B cell (primary cell): ENCODE measurements around the gene UCP2. TPM values are rescaled to one million over a fixed set of nuclear protein-coding genes. Genes with fewer than 3 reads are reported as not detected.
A peak's percentile ranks its signal among the peaks of the same experiment; 100 is the strongest.

Source experiments
- ATAC-seq: fragments of 200-7000 bp; cut with Tn5 transposase; one replicate; pipeline ENCODE4 v1.10.0; 2021; ENCODE audit warnings: low read depth, mild to moderate bottlenecking, moderate number of reproducible peaks, moderate library complexity
- CTCF ChIA-PET: fragments of 350-600 bp; sonication (Branson Sonifier 250); formaldehyde crosslinking; loops from one replicate; lab custom pipeline; 2021; ENCODE audit warnings: antibody characterized with exemption, inconsistent platforms; lab: Charles Lee
- POLR2A ChIA-PET: fragments of 350-600 bp; sonication (Branson Sonifier 250); formaldehyde crosslinking; loops from one replicate; lab custom pipeline; 2021; ENCODE audit warnings: antibody characterized with exemption; lab: Charles Lee
- DNase-seq: peaks from one replicate; pipeline ENCODE4 v3.0.0; 2013
- H2AFZ ChIP-seq: 2 replicates; pipeline ENCODE4 v1.6.1; 2012; ENCODE audit warnings: mild to moderate bottlenecking, low read depth, low read length; ENCODE audit not compliant: insufficient read depth, poor library complexity, severe bottlenecking
- H3K27ac ChIP-seq, 2 donors: 1 replicate in 1 of 2; 2 replicates in 1 of 2; pipeline ENCODE4 v1.5.1; 2012 to 2013; ENCODE audit warnings: low read length in 2 of 2, mild to moderate bottlenecking in 2 of 2, moderate library complexity in 1 of 2
- H3K27me3 ChIP-seq, 4 experiments: fragments of 200-600 bp in 1 of 4; sonication (generic) in 1 of 4; replicated peaks in 1 of 4; 1 replicate in 2 of 4; 2 replicates in 2 of 4; pipeline versions ENCODE4 v1.6.1 to v1.7.0; 2013 to 2016; ENCODE audit warnings: low read length in 3 of 4, mild to moderate bottlenecking in 2 of 4, mixed read lengths in 1 of 4, moderate library complexity in 1 of 4; ENCODE audit not compliant: insufficient read depth in 4 of 4, control insufficient read depth in 3 of 4; ENCODE audit errors: control extremely low read depth in 1 of 4
- H3K36me3 ChIP-seq, 2 experiments: replicated peaks in 1 of 2; 1 replicate in 1 of 2; 2 replicates in 1 of 2; pipeline versions ENCODE4 v1.6.1 to v1.7.1; 2013; ENCODE audit warnings: low read length in 1 of 2; ENCODE audit not compliant: insufficient read depth in 2 of 2, control insufficient read depth in 1 of 2; ENCODE audit errors: control extremely low read depth in 1 of 2, extremely low read depth in 1 of 2
- H3K4me1 ChIP-seq, 2 donors: fragments of 200-600 bp in 1 of 2; sonication (generic) in 1 of 2; 1 replicate in 1 of 2; 2 replicates in 1 of 2; pipeline versions ENCODE4 v1.5.1 to v1.6.1; 2013 to 2017; ENCODE audit warnings: low read length in 2 of 2; ENCODE audit not compliant: control insufficient read depth in 2 of 2, insufficient read depth in 2 of 2
- H3K4me2 ChIP-seq: replicated peaks from 2 replicates; pipeline ENCODE3; 2012; ENCODE audit warnings: mild to moderate bottlenecking, low read depth, low read length; ENCODE audit not compliant: poor library complexity, severe bottlenecking
- H3K4me3 ChIP-seq, 5 experiments: fragments of 200-600 bp in 1 of 5; sonication (generic) in 1 of 5; 1 replicate in 3 of 5; 2 replicates in 2 of 5; pipeline versions ENCODE4 v1.5.1 to v1.7.0; 2011 to 2016; ENCODE audit warnings: low read length in 4 of 5, mild to moderate bottlenecking in 4 of 5, low read depth in 2 of 5, control low read depth in 1 of 5, moderate library complexity in 1 of 5; ENCODE audit not compliant: insufficient read depth in 1 of 5; ENCODE audit errors: control extremely low read depth in 1 of 5, extremely low read depth in 1 of 5
- H3K79me2 ChIP-seq: fragments of 200-600 bp; sonication (generic); one replicate; pipeline ENCODE4 v1.6.0; 2016; ENCODE audit warnings: low read length; ENCODE audit not compliant: control insufficient read depth, insufficient read depth
- H3K9ac ChIP-seq: fragments of 200-600 bp; sonication (generic); 2 replicates; pipeline ENCODE4 v1.6.1; 2017; ENCODE audit warnings: mild to moderate bottlenecking, low read length, moderate library complexity
- H3K9me3 ChIP-seq, 3 donors: one replicate each; pipeline versions ENCODE4 v1.6.1 to v1.7.1; 2013; ENCODE audit warnings: low read length in 2 of 3; ENCODE audit not compliant: control insufficient read depth in 2 of 3, insufficient read depth in 1 of 3; ENCODE audit errors: control extremely low read depth in 1 of 3
- H4K20me1 ChIP-seq: 2 replicates; pipeline ENCODE4 v1.6.0; 2012; ENCODE audit warnings: mild to moderate bottlenecking, low read length; ENCODE audit not compliant: insufficient read depth, control insufficient read depth, poor library complexity, severe bottlenecking
- H3K27ac Mint-ChIP-seq: one replicate; pipeline ENCODE4 v1.8.0; 2021; ENCODE audit warnings: mixed read lengths
- H3K27me3 Mint-ChIP-seq: one replicate; pipeline ENCODE4 v1.8.0; 2021; ENCODE audit warnings: mixed read lengths
- H3K4me1 Mint-ChIP-seq: one replicate; pipeline ENCODE4 v1.8.0; 2021; ENCODE audit warnings: mixed read lengths
- H3K4me3 Mint-ChIP-seq: one replicate; pipeline ENCODE4 v1.8.0; 2021; ENCODE audit warnings: mixed read lengths
- H3K9me3 Mint-ChIP-seq: one replicate; pipeline ENCODE4 v1.8.0; 2022; ENCODE audit warnings: mixed read lengths; ENCODE audit not compliant: insufficient read depth
- EZH2 ChIP-seq: IDR thresholded peaks from 2 replicates; pipeline ENCODE4 v1.6.1; 2012; ENCODE audit warnings: borderline replicate concordance, low read depth, mild to moderate bottlenecking, moderate library complexity, low read length; ENCODE audit not compliant: insufficient read depth, poor library complexity, severe bottlenecking
- WGBS: methylation state at CpG from one replicate; pipeline ENCODE4 v1.1.5; 2013; ENCODE audit warnings: missing lambda C conversion rate; ENCODE audit not compliant: insufficient coverage; 5-methylcytosine and 5-hydroxymethylcytosine counted together
- intact Hi-C: fragments of 100-400 bp; cut with micrococcal nuclease; formaldehyde crosslinking; loops from one replicate; pipeline ENCODE4 v1.10.0; 2022
- polyA plus RNA-seq: library from polyadenylated mRNA; depleted of rRNA; stranded (reverse); fragments of >200 nt; gene quantifications from 2 replicates; pipeline ENCODE4 v1.2.3, GENCODE V29; 2012
- total RNA-seq, 2 donors: library from RNA; stranded (reverse); fragments of 120-200 nt in 1 of 2; gene quantifications; 1 replicate in 1 of 2; 2 replicates in 1 of 2; pipeline versions ENCODE4 v1.2.3 to v1.2.4, GENCODE V29; 2013 to 2022
- TF ChIP-seq, protein P1 (sequence below): fragments of 200-600 bp; IDR thresholded peaks from one replicate; pipeline ENCODE4 v1.8.0; 2022; ENCODE audit warnings: antibody characterized with exemption, mild to moderate bottlenecking

The UCP2 gene
- total and polyA plus RNA-seq, 2 donors (not counting 1 experiment from before 2014, with no cell fraction given), result 613 to 697 TPM

GRCh38 chr11:73978576-73979086, 4.0 kb downstream of the UCP2 start:
- H3K9me3 Mint-ChIP-seq, result no peaks in the 10 kb centered on the region
- H3K79me2 ChIP-seq, result peaks cover 58% of the 10 kb centered on the region

GRCh38 chr11:73977856-73978519, 4.7 kb downstream of the UCP2 start:
- H3K36me3 ChIP-seq, result peaks cover 26 to 76% of the 10 kb centered on the region in 2 experiments
- Mint-ChIP-seq H3K27me3 (no peaks in the 10 kb centered on the region), H3K4me3 (peak overlapping the region; percentile 99), H3K27ac (peak overlapping the region; percentile 96), H3K4me1 (peaks cover 85% of the 10 kb centered on the region), H3K9me3 (no peaks in the 10 kb centered on the region)
- intact Hi-C loops, result no loop called here
- H3K4me1 ChIP-seq, result peaks cover 77 to 83% of the 10 kb centered on the region in 2 donors
- POLR2A ChIA-PET, result interaction anchor here (1.0 to 8.8 kb wide), 2 partner anchors 7 to 24 kb away, joined by 3 to 155 read pairs; no protein-coding TSS in a partner anchor
- H3K27ac ChIP-seq, result peak overlapping the region; percentile 94 to 99
- TF ChIP-seq, protein P1, sequence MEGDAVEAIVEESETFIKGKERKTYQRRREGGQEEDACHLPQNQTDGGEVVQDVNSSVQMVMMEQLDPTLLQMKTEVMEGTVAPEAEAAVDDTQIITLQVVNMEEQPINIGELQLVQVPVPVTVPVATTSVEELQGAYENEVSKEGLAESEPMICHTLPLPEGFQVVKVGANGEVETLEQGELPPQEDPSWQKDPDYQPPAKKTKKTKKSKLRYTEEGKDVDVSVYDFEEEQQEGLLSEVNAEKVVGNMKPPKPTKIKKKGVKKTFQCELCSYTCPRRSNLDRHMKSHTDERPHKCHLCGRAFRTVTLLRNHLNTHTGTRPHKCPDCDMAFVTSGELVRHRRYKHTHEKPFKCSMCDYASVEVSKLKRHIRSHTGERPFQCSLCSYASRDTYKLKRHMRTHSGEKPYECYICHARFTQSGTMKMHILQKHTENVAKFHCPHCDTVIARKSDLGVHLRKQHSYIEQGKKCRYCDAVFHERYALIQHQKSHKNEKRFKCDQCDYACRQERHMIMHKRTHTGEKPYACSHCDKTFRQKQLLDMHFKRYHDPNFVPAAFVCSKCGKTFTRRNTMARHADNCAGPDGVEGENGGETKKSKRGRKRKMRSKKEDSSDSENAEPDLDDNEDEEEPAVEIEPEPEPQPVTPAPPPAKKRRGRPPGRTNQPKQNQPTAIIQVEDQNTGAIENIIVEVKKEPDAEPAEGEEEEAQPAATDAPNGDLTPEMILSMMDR, result no peak
- TF ChIP-seq EZH2, result no peak
- peaks cover 58% of the 10 kb centered on the region for H3K79me2 ChIP-seq
- H3K9ac ChIP-seq, result peak overlapping the region; percentile 97
- H3K9me3 ChIP-seq, result no peaks in the 10 kb centered on the region
- DNase-seq (no peak), ATAC-seq (no peak)
- H2AFZ ChIP-seq, result no peak overlapping the region
- peaks cover 72% of the 10 kb centered on the region for H4K20me1 ChIP-seq
- no peaks in the 10 kb centered on the region for H3K27me3 ChIP-seq
- peak overlapping the region in 3 of 5 experiments; percentile 5 to 97 (median 13) for H3K4me3 ChIP-seq
- CTCF ChIA-PET, result interaction anchor here (0.7 to 7.4 kb wide), 4 partner anchors 10 to 16 kb away, joined by 3 to 97 read pairs (median 4); no protein-coding TSS in a partner anchor
- peak overlapping the region; percentile 96 for H3K4me2 ChIP-seq
- WGBS, result 97% methylated on average over 17 of the region's 18 CpGs

More at GRCh38 chr11:73978576-73979086, 4.0 kb downstream of the UCP2 start:
- H3K27ac ChIP-seq, result peak overlapping the region; percentile 94 to 99
- Mint-ChIP-seq H3K27ac (peak overlapping the region; percentile 96), H3K4me3 (peak overlapping the region; percentile 99), H3K27me3 (no peaks in the 10 kb centered on the region), H3K4me1 (peaks cover 83% of the 10 kb centered on the region)
- ChIA-PET POLR2A (interaction anchor here (1.0 to 8.8 kb wide), 4 partner anchors 8 to 192 kb away, joined by 3 to 155 read pairs (median 40); partner anchors contain the start of genes C2CD3 and PPME1), CTCF (interaction anchor here (0.7 to 7.4 kb wide), 5 partner anchors 9 to 33 kb away, joined by 3 to 97 read pairs (median 12); no protein-coding TSS in a partner anchor)
- H3K9me3 ChIP-seq, result no peaks in the 10 kb centered on the region
- peak overlapping the region in 4 of 5 experiments; percentile 13 to 100 (median 90) for H3K4me3 ChIP-seq
- ATAC-seq, result no peak
- no peak for DNase-seq
- peak overlapping the region; percentile 96 for H3K4me2 ChIP-seq
- peaks cover 26 to 76% of the 10 kb centered on the region in 2 experiments for H3K36me3 ChIP-seq
- TF ChIP-seq EZH2, result no peak
- peak overlapping the region; percentile 97 for H3K9ac ChIP-seq
- no peaks in the 10 kb centered on the region for H3K27me3 ChIP-seq
- 100% methylated on average over 3 of the region's 3 CpGs for WGBS
- intact Hi-C loops, result no loop called here
- peaks cover 74 to 81% of the 10 kb centered on the region in 2 donors for H3K4me1 ChIP-seq
- no peak overlapping the region for H2AFZ ChIP-seq
- H4K20me1 ChIP-seq, result peaks cover 71% of the 10 kb centered on the region
